HEK293 (cell line): ENCODE measurements around the gene CATSPERD.
A peak's percentile ranks its signal among the peaks of the same experiment; 100 is the strongest.

ENCODE experiments used
- CTCF ChIA-PET: fragments of 350-600 bp; formaldehyde crosslinking; extraction: SDS; loops from one replicate; lab custom pipeline; 2021; ENCODE audit warnings: antibody characterized with exemption; lab: Yijun Ruan, JAX
- POLR2A ChIA-PET: fragments of 300-600 bp; formaldehyde crosslinking; extraction: SDS; loops from one replicate; lab custom pipeline; 2020; ENCODE audit warnings: antibody characterized with exemption, inconsistent platforms; lab: Yijun Ruan, JAX
- H3K27ac ChIP-seq: fragments of 200-500 bp; sonication (Bioruptor generic); 2 replicates; pipeline ENCODE4 v1.5.1; 2014; ENCODE audit warnings: low read depth, low read length, control low read depth, inconsistent platforms; ENCODE audit errors: extremely low read depth
- H3K36me3 ChIP-seq, 2 experiments: fragments of 200-500 bp in 1 of 2; sonication (Bioruptor generic) in 1 of 2; 1 replicate in 1 of 2; 2 replicates in 1 of 2; pipeline ENCODE4 v1.5.1; 2014 to 2017; ENCODE audit warnings: inconsistent platforms in 2 of 2, low read length in 2 of 2; ENCODE audit not compliant: control insufficient read depth in 2 of 2, insufficient read depth in 1 of 2
- H3K4me1 ChIP-seq: fragments of 200-500 bp; sonication (Bioruptor generic); 2 replicates; pipeline ENCODE4 v1.5.1; 2014; ENCODE audit warnings: mild to moderate bottlenecking, low read length, inconsistent platforms; ENCODE audit not compliant: control insufficient read depth, insufficient read depth
- H3K4me3 ChIP-seq: 2 replicates; pipeline ENCODE4 v1.5.1; 2011; ENCODE audit warnings: low read depth, mild to moderate bottlenecking, control low read depth, low read length, moderate library complexity
- H3K9me3 ChIP-seq: fragments of 200-500 bp; sonication (Bioruptor generic); 2 replicates; pipeline ENCODE4 v1.5.1; 2014; ENCODE audit warnings: low read depth, low read length, inconsistent platforms; ENCODE audit not compliant: control insufficient read depth, insufficient read depth
- BCL11A ChIP-seq: fragments of 450-650 bp; formaldehyde crosslinking; IDR thresholded peaks from 2 replicates; pipeline ENCODE4 v1.5.1; 2016; ENCODE audit warnings: low read depth, missing biosample characterization, missing genetic modification characterization
- GLI2 ChIP-seq: fragments of 450-650 bp; formaldehyde crosslinking; IDR thresholded peaks from 2 replicates; pipeline ENCODE4; 2017; ENCODE audit warnings: missing biosample characterization, missing genetic modification characterization, low read depth, borderline replicate concordance
- GLIS2 ChIP-seq: fragments of 450-650 bp; formaldehyde crosslinking; IDR thresholded peaks from 2 replicates; pipeline ENCODE4 v1.5.1; 2016; ENCODE audit warnings: missing biosample characterization, missing genetic modification characterization
- SCRT1 ChIP-seq: fragments of 450-650 bp; formaldehyde crosslinking; IDR thresholded peaks from 2 replicates; pipeline ENCODE4 v1.5.1; 2016; ENCODE audit warnings: missing biosample characterization, missing genetic modification characterization, borderline replicate concordance
- ZEB2 ChIP-seq: fragments of 450-650 bp; formaldehyde crosslinking; IDR thresholded peaks from 2 replicates; pipeline ENCODE4 v1.5.1; 2016; ENCODE audit warnings: missing biosample characterization, missing genetic modification characterization
- ZIC2 ChIP-seq: fragments of 450-650 bp; formaldehyde crosslinking; IDR thresholded peaks from 2 replicates; pipeline ENCODE4 v1.5.1; 2016; ENCODE audit warnings: missing biosample characterization, missing genetic modification characterization
- ZNF10 ChIP-seq: fragments of 450-650 bp; formaldehyde crosslinking; IDR thresholded peaks from 2 replicates; pipeline ENCODE4 v1.5.1; 2017; ENCODE audit warnings: missing biosample characterization, missing genetic modification characterization
- ZNF114 ChIP-seq: fragments of 450-650 bp; formaldehyde crosslinking; IDR thresholded peaks from 2 replicates; pipeline ENCODE4 v1.5.0; 2017; ENCODE audit warnings: missing biosample characterization, missing genetic modification characterization
- ZNF146 ChIP-seq: fragments of 450-650 bp; formaldehyde crosslinking; IDR thresholded peaks from 2 replicates; pipeline ENCODE4 v1.5.1; 2016; ENCODE audit warnings: missing biosample characterization, missing genetic modification characterization
- ZNF157 ChIP-seq: fragments of 450-650 bp; formaldehyde crosslinking; IDR thresholded peaks from 2 replicates; pipeline ENCODE4 v1.5.1; 2016; ENCODE audit warnings: missing biosample characterization, missing genetic modification characterization
- ZNF350 ChIP-seq: fragments of 450-650 bp; formaldehyde crosslinking; IDR thresholded peaks from 2 replicates; pipeline ENCODE4 v1.5.0; 2017; ENCODE audit warnings: missing biosample characterization, mild to moderate bottlenecking, missing genetic modification characterization
- ZNF391 ChIP-seq: fragments of 450-650 bp; formaldehyde crosslinking; IDR thresholded peaks from 2 replicates; pipeline ENCODE4 v1.5.1; 2016; ENCODE audit warnings: low read depth, missing biosample characterization, missing genetic modification characterization, borderline replicate concordance
- ZNF558 ChIP-seq: fragments of 450-650 bp; formaldehyde crosslinking; IDR thresholded peaks from 2 replicates; pipeline ENCODE4 v1.5.1; 2016; ENCODE audit warnings: missing biosample characterization, missing genetic modification characterization
- ZNF837 ChIP-seq: fragments of 450-650 bp; formaldehyde crosslinking; IDR thresholded peaks from 2 replicates; pipeline ENCODE4 v1.5.1; 2016; ENCODE audit warnings: missing biosample characterization, missing genetic modification characterization
- TF ChIP-seq, protein P1 (sequence below): fragments of 450-650 bp; formaldehyde crosslinking; conservative IDR thresholded peaks from 2 replicates; pipeline ENCODE4 v1.5.1; 2016; ENCODE audit warnings: low read depth, missing biosample characterization, missing genetic modification characterization
- TF ChIP-seq, protein P2 (sequence below): fragments of 450-650 bp; formaldehyde crosslinking; IDR thresholded peaks from 2 replicates; pipeline ENCODE4 v1.5.1; 2016; ENCODE audit warnings: missing biosample characterization, missing genetic modification characterization
- TF ChIP-seq, protein P3 (sequence below): fragments of 450-650 bp; formaldehyde crosslinking; IDR thresholded peaks from 2 replicates; pipeline ENCODE4 v1.5.1; 2016; ENCODE audit warnings: missing biosample characterization, missing genetic modification characterization
- TF ChIP-seq, protein P4 (sequence below): fragments of 450-650 bp; formaldehyde crosslinking; IDR thresholded peaks from 2 replicates; pipeline ENCODE4 v1.5.1; 2017; ENCODE audit warnings: missing biosample characterization, missing genetic modification characterization
- TF ChIP-seq, protein P5 (sequence below): fragments of 450-650 bp; formaldehyde crosslinking; IDR thresholded peaks from 2 replicates; pipeline ENCODE4 v1.5.1; 2016; ENCODE audit warnings: missing biosample characterization, missing genetic modification characterization, borderline replicate concordance

Gene CATSPERD

DNA sequence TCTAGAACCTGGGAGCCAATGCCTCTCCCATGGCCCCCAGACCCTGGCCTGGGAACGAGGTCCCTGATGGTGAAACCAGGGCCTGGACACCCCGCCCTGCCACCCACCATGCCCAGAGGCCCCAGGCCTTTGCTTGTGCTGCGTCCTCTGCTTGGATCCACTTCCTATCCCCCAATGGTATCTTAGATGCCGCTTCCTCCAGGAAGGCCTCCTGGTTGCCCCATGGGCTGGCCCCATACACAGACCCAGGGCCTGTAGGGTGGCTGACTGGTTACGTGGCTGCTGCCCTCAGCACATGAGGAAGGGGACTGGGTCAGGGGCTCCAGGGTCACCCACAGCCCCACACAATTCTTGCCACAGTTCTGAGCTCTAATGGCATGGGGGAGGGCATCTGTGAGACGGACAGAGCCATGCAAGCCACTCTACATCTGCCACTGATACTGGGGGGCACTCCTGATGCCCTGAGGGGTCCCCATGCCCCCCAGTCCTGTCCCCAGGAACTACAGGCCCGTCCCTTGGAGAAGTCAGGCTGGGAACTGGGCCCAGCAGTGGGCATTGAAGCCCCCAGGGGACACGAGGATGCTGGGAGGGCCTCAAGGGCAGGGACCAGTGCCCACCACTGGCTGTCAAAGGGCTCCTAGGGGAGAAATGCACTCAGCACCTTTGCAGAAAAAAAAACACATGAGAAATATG, 25.3 kb upstream of the CATSPERD start (continued):
- TF ChIP-seq ZNF146 (tag by site-specific recombination) (no peak), ZNF837 (tag by site-specific recombination) (no peak), GLI2 (no peak)

DNA sequence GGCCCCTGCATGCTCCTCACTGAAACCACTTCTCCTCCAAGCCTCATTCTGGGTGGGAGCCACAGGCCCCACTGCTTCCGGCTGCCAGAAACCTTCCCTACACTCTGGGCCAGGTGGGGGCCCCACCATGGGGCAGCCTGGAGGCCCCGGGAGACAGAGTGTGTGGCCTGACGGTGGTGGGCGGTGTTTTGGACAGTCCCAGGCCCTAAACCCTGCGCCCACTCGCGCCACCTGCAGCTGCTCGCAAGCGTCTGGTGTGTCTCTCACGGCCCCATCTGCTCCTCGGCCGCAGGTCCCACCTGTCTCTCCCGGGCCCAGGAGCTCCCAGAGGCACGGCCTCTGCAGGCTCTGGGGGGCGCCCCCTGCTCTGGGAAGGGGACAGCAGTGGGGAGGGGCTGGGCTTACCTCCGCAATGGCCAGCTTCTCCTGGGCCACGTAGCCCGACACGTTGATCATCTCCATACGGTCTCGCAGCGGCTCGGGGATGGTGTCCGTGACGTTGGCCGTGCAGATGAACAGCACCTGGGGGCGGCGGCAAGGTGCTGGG, 24.7 kb upstream of the CATSPERD start:
- H3K9me3 ChIP-seq = no peaks in the 10 kb centered on the region
- ChIA-PET CTCF (no interaction called here), POLR2A (interaction anchor here (1.0 to 3.0 kb wide), 4 partner anchors 9 to 25 kb away, joined by 3 to 12 read pairs (median 6); partner anchors contain the start of genes CATSPERD and LONP1)
- no peaks in the 10 kb centered on the region; the same call in 1 of the 2 replicates for H3K4me1 ChIP-seq
- no peak overlapping the region for H3K4me3 ChIP-seq
- H3K36me3 ChIP-seq = peaks cover 13 to 83% of the 10 kb centered on the region in 2 experiments; a peak in 2 of 3 replicates
- H3K27ac ChIP-seq = peak overlapping the region; percentile 50
- TF ChIP-seq ZNF558 (tag by site-specific recombination) (no peak), GLIS2 (tag by site-specific recombination) (peak; percentile 72), ZNF391 (tag by site-specific recombination) (no peak), SCRT1 (tag by site-specific recombination) (0 out of 2 replicates have a peak, but pooled peaks have one; percentile 50), ZIC2 (tag by site-specific recombination) (peak; percentile 32; the same call in 1 of the 2 replicates), ZNF350 (tag by site-specific recombination) (no peak), ZNF157 (no peak), ZNF10 (tag by site-specific recombination) (0 out of 2 replicates have a peak, but pooled peaks have one; percentile 32), BCL11A (no peak), ZNF114 (tag by site-specific recombination) (no peak), ZEB2 (tag by site-specific recombination) (0 out of 2 replicates have a peak, but pooled peaks have one; percentile 61)
- TF ChIP-seq, protein P1, sequence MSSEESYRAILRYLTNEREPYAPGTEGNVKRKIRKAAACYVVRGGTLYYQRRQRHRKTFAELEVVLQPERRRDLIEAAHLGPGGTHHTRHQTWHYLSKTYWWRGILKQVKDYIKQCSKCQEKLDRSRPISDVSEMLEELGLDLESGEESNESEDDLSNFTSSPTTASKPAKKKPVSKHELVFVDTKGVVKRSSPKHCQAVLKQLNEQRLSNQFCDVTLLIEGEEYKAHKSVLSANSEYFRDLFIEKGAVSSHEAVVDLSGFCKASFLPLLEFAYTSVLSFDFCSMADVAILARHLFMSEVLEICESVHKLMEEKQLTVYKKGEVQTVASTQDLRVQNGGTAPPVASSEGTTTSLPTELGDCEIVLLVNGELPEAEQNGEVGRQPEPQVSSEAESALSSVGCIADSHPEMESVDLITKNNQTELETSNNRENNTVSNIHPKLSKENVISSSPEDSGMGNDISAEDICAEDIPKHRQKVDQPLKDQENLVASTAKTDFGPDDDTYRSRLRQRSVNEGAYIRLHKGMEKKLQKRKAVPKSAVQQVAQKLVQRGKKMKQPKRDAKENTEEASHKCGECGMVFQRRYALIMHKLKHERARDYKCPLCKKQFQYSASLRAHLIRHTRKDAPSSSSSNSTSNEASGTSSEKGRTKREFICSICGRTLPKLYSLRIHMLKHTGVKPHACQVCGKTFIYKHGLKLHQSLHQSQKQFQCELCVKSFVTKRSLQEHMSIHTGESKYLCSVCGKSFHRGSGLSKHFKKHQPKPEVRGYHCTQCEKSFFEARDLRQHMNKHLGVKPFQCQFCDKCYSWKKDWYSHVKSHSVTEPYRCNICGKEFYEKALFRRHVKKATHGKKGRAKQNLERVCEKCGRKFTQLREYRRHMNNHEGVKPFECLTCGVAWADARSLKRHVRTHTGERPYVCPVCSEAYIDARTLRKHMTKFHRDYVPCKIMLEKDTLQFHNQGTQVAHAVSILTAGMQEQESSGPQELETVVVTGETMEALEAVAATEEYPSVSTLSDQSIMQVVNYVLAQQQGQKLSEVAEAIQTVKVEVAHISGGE (tag by site-specific recombination) = no peak
- TF ChIP-seq, protein P2, sequence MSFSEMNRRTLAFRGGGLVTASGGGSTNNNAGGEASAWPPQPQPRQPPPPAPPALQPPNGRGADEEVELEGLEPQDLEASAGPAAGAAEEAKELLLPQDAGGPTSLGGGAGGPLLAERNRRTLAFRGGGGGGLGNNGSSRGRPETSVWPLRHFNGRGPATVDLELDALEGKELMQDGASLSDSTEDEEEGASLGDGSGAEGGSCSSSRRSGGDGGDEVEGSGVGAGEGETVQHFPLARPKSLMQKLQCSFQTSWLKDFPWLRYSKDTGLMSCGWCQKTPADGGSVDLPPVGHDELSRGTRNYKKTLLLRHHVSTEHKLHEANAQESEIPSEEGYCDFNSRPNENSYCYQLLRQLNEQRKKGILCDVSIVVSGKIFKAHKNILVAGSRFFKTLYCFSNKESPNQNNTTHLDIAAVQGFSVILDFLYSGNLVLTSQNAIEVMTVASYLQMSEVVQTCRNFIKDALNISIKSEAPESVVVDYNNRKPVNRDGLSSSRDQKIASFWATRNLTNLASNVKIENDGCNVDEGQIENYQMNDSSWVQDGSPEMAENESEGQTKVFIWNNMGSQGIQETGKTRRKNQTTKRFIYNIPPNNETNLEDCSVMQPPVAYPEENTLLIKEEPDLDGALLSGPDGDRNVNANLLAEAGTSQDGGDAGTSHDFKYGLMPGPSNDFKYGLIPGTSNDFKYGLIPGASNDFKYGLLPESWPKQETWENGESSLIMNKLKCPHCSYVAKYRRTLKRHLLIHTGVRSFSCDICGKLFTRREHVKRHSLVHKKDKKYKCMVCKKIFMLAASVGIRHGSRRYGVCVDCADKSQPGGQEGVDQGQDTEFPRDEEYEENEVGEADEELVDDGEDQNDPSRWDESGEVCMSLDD (tag by site-specific recombination) = no peak; the same call in 1 of the 2 replicates
- TF ChIP-seq, protein P3, sequence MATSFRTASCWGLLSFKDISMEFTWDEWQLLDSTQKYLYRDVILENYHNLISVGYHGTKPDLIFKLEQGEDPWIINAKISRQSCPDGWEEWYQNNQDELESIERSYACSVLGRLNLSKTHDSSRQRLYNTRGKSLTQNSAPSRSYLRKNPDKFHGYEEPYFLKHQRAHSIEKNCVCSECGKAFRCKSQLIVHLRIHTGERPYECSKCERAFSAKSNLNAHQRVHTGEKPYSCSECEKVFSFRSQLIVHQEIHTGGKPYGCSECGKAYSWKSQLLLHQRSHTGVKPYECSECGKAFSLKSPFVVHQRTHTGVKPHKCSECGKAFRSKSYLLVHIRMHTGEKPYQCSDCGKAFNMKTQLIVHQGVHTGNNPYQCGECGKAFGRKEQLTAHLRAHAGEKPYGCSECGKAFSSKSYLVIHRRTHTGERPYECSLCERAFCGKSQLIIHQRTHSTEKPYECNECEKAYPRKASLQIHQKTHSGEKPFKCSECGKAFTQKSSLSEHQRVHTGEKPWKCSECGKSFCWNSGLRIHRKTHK (tag by site-specific recombination) = no peak
- TF ChIP-seq, protein P4, sequence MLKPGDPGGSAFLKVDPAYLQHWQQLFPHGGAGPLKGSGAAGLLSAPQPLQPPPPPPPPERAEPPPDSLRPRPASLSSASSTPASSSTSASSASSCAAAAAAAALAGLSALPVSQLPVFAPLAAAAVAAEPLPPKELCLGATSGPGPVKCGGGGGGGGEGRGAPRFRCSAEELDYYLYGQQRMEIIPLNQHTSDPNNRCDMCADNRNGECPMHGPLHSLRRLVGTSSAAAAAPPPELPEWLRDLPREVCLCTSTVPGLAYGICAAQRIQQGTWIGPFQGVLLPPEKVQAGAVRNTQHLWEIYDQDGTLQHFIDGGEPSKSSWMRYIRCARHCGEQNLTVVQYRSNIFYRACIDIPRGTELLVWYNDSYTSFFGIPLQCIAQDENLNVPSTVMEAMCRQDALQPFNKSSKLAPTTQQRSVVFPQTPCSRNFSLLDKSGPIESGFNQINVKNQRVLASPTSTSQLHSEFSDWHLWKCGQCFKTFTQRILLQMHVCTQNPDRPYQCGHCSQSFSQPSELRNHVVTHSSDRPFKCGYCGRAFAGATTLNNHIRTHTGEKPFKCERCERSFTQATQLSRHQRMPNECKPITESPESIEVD = no peak
- TF ChIP-seq, protein P5, sequence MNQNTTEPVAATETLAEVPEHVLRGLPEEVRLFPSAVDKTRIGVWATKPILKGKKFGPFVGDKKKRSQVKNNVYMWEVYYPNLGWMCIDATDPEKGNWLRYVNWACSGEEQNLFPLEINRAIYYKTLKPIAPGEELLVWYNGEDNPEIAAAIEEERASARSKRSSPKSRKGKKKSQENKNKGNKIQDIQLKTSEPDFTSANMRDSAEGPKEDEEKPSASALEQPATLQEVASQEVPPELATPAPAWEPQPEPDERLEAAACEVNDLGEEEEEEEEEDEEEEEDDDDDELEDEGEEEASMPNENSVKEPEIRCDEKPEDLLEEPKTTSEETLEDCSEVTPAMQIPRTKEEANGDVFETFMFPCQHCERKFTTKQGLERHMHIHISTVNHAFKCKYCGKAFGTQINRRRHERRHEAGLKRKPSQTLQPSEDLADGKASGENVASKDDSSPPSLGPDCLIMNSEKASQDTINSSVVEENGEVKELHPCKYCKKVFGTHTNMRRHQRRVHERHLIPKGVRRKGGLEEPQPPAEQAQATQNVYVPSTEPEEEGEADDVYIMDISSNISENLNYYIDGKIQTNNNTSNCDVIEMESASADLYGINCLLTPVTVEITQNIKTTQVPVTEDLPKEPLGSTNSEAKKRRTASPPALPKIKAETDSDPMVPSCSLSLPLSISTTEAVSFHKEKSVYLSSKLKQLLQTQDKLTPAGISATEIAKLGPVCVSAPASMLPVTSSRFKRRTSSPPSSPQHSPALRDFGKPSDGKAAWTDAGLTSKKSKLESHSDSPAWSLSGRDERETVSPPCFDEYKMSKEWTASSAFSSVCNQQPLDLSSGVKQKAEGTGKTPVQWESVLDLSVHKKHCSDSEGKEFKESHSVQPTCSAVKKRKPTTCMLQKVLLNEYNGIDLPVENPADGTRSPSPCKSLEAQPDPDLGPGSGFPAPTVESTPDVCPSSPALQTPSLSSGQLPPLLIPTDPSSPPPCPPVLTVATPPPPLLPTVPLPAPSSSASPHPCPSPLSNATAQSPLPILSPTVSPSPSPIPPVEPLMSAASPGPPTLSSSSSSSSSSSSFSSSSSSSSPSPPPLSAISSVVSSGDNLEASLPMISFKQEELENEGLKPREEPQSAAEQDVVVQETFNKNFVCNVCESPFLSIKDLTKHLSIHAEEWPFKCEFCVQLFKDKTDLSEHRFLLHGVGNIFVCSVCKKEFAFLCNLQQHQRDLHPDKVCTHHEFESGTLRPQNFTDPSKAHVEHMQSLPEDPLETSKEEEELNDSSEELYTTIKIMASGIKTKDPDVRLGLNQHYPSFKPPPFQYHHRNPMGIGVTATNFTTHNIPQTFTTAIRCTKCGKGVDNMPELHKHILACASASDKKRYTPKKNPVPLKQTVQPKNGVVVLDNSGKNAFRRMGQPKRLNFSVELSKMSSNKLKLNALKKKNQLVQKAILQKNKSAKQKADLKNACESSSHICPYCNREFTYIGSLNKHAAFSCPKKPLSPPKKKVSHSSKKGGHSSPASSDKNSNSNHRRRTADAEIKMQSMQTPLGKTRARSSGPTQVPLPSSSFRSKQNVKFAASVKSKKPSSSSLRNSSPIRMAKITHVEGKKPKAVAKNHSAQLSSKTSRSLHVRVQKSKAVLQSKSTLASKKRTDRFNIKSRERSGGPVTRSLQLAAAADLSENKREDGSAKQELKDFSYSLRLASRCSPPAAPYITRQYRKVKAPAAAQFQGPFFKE (tag by site-specific recombination) = no peak
